IPS-20b (cell line): ENCODE measurements around the gene TBC1D13.
"Not testable (repeated sequence)": the region's sequence is repeated elsewhere in the genome, so short reads cannot be mapped to it uniquely, and the experiment has no call there.

Experiments
- H3K27ac ChIP-seq: one replicate; pipeline ENCODE4 v1.5.1; 2013; ENCODE audit warnings: low read length
- H3K27me3 ChIP-seq: 2 replicates; pipeline ENCODE4 v1.6.1; 2013; ENCODE audit warnings: mild to moderate bottlenecking, low read length, inconsistent platforms; ENCODE audit not compliant: insufficient read depth
- H3K36me3 ChIP-seq: 2 replicates; pipeline ENCODE4 v1.6.1; 2013; ENCODE audit warnings: low read depth, mild to moderate bottlenecking, inconsistent platforms, low read length, moderate library complexity; ENCODE audit not compliant: insufficient read depth
- H3K4me1 ChIP-seq: 2 replicates; pipeline ENCODE4 v1.6.1; 2013; ENCODE audit warnings: mild to moderate bottlenecking, control low read depth, inconsistent platforms, low read length, moderate library complexity; ENCODE audit not compliant: insufficient read depth
- H3K4me3 ChIP-seq: 2 replicates; pipeline ENCODE4 v1.5.1; 2013; ENCODE audit warnings: mild to moderate bottlenecking, low read length, inconsistent platforms
- H3K9ac ChIP-seq: 2 replicates; pipeline ENCODE4 v1.6.1; 2013; ENCODE audit warnings: low read depth, mild to moderate bottlenecking, inconsistent platforms, low read length, moderate library complexity
- H3K9me3 ChIP-seq: 2 replicates; pipeline ENCODE4 v1.6.1; 2013; ENCODE audit warnings: mild to moderate bottlenecking, low read depth, low read length, inconsistent platforms; ENCODE audit not compliant: insufficient read depth

The TBC1D13 gene

DNA sequence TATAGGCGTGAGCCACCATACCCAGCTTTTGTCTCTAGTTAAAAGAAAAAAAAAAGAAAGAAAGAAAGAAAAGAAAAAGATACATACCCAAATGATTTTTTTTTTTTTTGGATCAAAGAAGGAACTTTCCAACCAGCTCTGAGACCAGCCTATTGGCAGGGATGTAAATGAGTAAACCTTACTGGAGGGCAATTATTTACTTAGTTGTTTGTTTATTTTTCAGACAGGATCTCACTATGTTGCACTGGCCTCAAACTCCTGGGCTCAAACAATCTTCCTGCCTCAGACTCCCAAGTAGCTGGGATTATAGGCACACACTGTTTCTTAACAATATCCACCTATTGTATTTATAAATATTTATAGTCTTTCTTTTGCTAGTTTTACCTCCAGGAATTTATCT lies 53.5 kb downstream of the TBC1D13 start:
- Histone ChIP-seq H3K36me3 (peaks cover 26% of the 10 kb centered on the region), H3K9me3 (no peaks in the 10 kb centered on the region), H3K27me3 (no peaks in the 10 kb centered on the region), H3K4me3 (no peak overlapping the region), H3K27ac (no peak overlapping the region), H3K9ac (no peak overlapping the region), H3K4me1 (no peaks in the 10 kb centered on the region)

DNA sequence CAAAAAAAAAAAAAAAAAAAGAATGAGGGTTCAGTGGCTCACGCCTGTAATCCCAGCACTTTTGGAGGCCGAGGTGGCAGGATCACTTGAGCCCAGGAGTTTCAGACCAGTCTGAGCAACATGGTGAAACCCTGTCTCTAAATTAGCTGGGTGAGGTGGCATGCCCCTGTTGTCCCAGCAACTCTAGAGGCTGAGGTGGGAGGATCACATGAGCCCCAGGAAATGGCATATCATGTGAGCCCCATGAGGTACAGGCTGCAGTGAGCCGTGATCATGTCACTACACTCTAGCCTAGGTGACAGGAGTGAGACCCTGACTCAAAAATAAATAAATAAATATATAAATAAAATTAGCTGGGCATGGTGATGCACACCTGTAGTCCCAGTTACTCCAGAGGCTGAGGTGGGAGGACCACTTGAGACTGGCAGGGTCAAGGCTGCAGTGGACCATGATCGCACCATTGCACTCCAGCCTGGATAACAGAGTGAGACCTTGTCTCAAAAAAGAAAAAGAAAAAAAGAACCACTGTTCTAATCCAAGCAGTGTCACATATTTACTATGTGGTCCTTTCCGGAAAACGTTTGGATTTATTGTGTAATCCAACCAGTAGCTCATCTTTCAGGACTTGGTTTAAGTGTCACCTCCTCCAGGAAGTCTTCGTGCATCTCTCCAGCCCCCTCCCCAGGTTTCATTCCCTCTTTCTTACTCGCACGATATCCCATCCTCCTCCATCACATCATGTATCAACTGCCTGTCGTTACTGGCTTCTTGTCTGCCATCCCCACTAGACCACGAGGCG lies 54.8 kb downstream of the TBC1D13 start:
- no peak overlapping the region for H3K9ac ChIP-seq
- H3K4me3 ChIP-seq, result no peak overlapping the region
- no peaks in the 10 kb centered on the region for H3K27me3 ChIP-seq
- H3K9me3 ChIP-seq, result no peaks in the 10 kb centered on the region
- H3K27ac ChIP-seq, result no peak overlapping the region
- no peaks in the 10 kb centered on the region for H3K4me1 ChIP-seq
- H3K36me3 ChIP-seq, result peaks cover 22% of the 10 kb centered on the region

DNA sequence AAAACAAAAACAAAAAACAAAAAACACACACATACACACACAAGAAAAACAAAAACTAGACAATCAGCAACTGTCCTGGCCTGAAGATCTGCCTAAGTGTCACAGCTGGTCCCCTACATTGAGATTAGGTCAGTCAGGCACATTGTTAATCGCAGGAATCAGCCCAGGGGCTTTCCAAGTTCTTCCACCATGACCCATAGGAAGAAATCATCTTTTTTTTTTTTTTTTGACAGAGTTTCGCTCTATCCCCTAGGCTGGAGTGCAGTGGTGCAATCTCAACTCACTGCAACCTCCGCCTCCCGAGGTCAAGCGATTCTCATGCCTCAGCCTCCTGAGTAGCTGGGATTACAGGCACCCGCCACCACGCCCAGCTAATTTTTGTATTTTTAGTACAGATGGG lies 56.1 kb downstream of the TBC1D13 start:
- H3K27ac ChIP-seq, H3K9ac ChIP-seq, H3K27me3 ChIP-seq, H3K9me3 ChIP-seq, H3K4me1 ChIP-seq, H3K4me3 ChIP-seq: not testable (repeated sequence)
- H3K36me3 ChIP-seq, result peaks cover 20% of the 10 kb centered on the region

DNA sequence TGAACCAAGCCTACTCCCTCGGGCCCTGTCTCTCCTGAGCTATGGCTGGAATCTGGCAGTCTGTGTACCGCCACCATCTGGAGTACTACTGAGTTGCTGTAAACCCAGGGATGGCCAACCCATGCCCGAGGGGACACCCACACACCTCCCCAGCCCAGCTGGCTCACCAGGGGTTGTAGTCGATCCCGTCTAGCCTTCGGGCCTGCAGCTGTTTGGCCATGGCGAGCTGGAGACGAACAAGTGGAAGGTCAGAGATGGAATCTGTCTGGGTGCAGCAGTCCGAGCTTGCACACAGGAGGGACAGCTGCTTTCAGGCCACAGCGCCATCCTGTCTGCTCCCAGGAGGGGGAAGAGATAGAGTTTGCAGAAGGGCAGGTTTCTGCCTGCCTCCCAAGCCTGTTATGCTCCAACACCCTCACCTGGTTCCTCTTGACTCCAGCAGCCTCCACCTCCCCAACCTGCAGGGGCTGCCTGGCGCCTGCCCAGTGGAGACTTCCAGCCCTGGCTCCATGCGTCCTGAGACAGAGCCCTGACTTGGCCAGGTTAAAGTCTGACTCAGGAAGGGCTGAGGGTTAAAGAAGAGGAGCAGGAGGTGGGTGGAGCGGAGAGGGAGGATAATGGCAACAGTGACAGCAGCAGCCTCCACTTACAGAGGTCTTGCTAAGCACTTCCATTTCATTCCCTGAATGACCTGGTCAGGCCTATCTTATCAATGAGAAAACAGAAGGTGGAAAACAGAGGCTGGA lies 58.3 kb downstream of the TBC1D13 start:
- peaks cover 15% of the 10 kb centered on the region for H3K36me3 ChIP-seq
- H3K27ac ChIP-seq, result no peak overlapping the region
- H3K4me3 ChIP-seq, result no peak overlapping the region
- H3K4me1 ChIP-seq, result no peaks in the 10 kb centered on the region
- no peak overlapping the region for H3K9ac ChIP-seq
- H3K9me3 ChIP-seq, result no peaks in the 10 kb centered on the region
- no peaks in the 10 kb centered on the region for H3K27me3 ChIP-seq

DNA sequence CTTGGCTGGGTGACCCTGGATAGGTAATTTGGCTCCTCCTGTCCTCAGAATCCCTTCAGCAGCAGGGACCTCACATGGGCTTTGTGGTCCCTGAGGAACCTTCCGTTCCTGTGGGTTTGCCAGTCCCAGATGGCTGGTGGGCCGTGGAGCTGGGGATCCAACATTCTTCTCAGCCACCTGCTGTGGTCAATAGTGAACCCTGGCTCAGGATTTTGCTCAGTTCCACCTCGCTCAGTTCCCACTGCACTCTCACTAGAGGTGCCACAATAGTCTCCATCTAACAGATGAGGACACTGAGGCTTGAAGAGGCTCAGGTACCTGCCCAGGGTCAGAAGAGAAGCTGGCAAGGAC lies 59.6 kb downstream of the TBC1D13 start:
- Histone ChIP-seq H3K27ac (no peak overlapping the region), H3K36me3 (peaks cover 9% of the 10 kb centered on the region), H3K4me3 (no peak overlapping the region), H3K9me3 (no peaks in the 10 kb centered on the region; the same call in 1 of the 2 replicates), H3K9ac (no peak overlapping the region), H3K4me1 (no peaks in the 10 kb centered on the region), H3K27me3 (no peaks in the 10 kb centered on the region)

DNA sequence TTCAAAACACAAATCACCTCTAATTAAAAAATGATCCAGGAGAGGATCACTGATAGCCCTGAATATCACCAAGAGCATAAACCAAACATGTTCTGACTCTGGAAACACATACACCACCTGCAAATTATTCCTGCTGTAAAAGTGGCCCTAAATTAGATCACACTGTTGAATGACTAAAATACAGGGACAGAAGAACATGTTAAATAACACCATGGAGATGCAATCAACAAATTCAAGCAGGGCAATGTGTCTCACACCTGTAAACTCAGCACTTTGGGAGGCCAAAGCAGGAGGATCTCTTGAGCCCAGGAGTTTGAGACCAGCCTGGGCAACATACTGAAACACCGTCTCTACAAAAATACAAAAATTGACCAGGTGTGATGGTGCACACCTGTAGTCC lies 60.8 kb downstream of the TBC1D13 start:
- Histone ChIP-seq H3K36me3 (peaks cover 2% of the 10 kb centered on the region; the same call in 1 of the 2 replicates), H3K27me3 (no peaks in the 10 kb centered on the region), H3K9ac (no peak overlapping the region), H3K27ac (no peak overlapping the region), H3K4me3 (no peak overlapping the region), H3K4me1 (no peaks in the 10 kb centered on the region), H3K9me3 (no peaks in the 10 kb centered on the region; the same call in 1 of the 2 replicates)

DNA sequence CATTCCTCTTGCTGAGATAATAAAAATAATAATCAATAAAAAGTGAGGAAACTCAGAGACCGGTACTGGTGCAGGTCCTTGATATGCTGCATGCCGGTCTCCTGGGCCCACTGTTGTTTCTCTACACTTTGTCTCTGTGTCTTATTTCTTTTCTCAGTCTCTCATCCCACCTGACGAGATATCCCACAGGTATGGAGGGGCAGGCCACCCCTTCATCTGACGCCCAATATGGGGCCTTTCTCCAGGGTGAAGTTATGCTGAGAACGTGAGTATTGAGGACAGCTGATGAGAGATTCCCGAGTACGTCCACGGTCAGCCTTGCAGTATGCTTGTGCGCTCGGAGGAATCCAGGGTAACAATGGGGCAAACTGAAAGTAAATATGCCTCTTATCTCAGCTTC lies 64.0 kb downstream of the TBC1D13 start:
- not testable (repeated sequence) for H3K9ac ChIP-seq, H3K36me3 ChIP-seq, H3K4me3 ChIP-seq, H3K27me3 ChIP-seq, H3K27ac ChIP-seq, H3K4me1 ChIP-seq, H3K9me3 ChIP-seq

DNA sequence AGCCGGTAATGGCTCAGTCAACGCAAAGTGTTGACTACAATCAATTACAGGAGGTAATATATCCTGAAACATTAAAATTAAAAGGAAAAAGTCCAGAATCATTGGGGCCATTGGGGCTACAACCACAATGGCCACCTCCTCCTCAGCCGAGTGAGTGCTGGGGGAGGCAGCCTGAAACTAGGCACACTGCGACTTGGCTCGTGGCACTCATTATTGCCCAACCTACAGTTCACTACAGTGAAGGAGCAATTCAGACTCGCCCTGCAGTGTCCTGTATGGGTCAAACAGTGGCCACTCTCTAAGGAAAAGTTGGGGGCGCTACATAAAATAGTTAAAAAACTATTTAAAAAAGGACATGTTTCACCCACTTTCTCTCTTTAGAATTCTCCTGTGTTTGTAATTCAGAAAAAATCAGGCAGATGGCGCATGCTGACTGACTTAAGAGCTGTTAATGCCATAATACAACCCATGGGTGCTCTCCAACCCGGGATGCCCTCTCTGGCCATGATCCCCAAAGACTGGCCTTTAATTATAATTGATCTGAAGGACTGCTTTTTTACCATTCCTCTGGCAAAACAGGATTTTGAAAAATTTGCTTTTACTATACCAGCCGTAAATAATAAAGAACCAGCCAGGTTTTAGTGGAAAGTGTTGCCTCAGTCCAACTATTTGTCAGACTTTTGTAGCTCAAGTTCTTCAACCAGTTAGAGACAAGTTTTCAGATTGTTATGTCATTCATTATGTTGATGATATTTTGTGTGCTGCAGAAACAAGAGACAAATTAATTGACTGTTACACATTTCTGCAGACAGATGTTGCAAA lies 64.9 kb downstream of the TBC1D13 start:
- not testable (repeated sequence) for H3K4me3 ChIP-seq, H3K9me3 ChIP-seq, H3K36me3 ChIP-seq, H3K27ac ChIP-seq, H3K27me3 ChIP-seq, H3K9ac ChIP-seq, H3K4me1 ChIP-seq

DNA sequence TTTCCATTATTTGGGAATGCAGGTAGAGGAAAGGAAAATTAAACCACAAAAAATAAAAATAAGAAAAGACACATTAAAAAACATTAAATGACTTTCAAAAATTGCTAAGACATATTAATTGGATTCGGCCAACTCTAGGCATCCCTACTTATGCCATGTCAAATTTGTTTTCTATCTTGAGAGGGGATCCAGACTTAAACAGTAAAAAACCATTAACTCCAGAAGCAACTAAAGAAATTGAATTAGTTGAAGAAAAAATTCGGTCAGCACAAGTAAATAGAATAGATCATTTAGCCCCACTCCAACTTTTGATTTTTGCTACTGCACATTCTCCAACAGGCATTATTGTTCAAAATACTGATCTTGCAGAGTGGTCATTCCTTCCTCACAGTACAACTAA lies 65.6 kb downstream of the TBC1D13 start:
- H3K9me3 ChIP-seq, H3K9ac ChIP-seq, H3K27ac ChIP-seq, H3K27me3 ChIP-seq, H3K4me1 ChIP-seq, H3K4me3 ChIP-seq, H3K36me3 ChIP-seq: not testable (repeated sequence)

DNA sequence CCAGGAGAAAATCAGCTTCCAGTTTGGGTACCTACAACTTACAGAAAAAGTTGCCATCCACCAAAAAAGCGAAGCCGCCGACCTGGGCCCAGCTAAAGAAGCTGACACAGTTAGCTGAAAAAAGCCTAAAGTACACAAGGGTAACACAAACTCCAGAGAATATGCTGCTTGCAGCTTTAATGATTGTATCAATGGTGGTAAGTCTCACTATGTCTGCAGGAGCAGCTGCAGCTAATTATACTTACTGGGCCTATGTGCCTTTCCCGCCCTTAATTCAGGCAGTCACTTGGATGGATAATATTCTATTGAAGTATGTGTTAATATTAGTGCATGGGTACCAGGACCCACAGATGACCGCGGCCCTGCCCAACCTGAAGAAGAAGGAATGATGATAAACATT lies 67.4 kb downstream of the TBC1D13 start:
- H3K27ac ChIP-seq, H3K4me1 ChIP-seq, H3K4me3 ChIP-seq, H3K9ac ChIP-seq, H3K36me3 ChIP-seq, H3K9me3 ChIP-seq, H3K27me3 ChIP-seq: not testable (repeated sequence)

DNA sequence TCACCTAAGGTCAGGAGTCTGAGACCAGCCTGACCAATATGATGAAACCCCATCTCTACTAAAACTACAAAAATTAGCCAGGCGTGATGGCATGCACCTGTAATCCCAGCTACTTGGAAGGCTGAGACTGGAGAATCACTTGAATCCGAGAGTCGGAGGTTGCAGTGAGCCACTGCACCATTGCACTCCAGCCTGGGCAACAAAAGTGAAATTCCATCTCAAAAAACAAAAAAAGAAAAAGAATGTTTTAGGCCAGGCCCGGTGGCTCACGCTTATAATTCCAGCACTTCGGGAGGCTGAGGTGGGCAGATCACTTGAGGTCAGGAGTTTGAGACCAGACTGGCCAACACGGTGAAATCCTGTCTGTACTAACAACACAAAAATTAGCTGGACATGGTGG lies 71.4 kb downstream of the TBC1D13 start:
- not testable (repeated sequence) for H3K4me3 ChIP-seq, H3K27me3 ChIP-seq, H3K9me3 ChIP-seq, H3K9ac ChIP-seq, H3K4me1 ChIP-seq, H3K36me3 ChIP-seq, H3K27ac ChIP-seq
